Tibial nerve (tissue), 4 donors: ENCODE data around the gene OSBPL8.

ENCODE experiments used
- EP300 ChIP-seq, 2 donors: sonication (generic); formaldehyde crosslinking; IDR thresholded peaks; one replicate each; pipeline ENCODE4 v1.6.1; 2017; ENCODE audit warnings: antibody characterized with exemption in 2 of 2, mild to moderate bottlenecking in 1 of 2
- POLR2A ChIP-seq, 2 donors: fragments of 450-650 bp; IDR thresholded peaks; one replicate each; pipeline ENCODE4 v1.6.1; 2017; ENCODE audit warnings: antibody characterized with exemption in 2 of 2, mild to moderate bottlenecking in 2 of 2, moderate library complexity in 2 of 2
- TF ChIP-seq, protein P1 (sequence below), 5 experiments: fragments of 200-600 bp in 3 of 5; fragments of 450-650 bp in 2 of 5; sonication (generic) in 3 of 5; IDR thresholded peaks; one replicate each; pipeline ENCODE4 v1.5.1; 2016 to 2019; ENCODE audit warnings: antibody characterized with exemption in 5 of 5, mild to moderate bottlenecking in 3 of 5, moderate library complexity in 2 of 5

DNA sequence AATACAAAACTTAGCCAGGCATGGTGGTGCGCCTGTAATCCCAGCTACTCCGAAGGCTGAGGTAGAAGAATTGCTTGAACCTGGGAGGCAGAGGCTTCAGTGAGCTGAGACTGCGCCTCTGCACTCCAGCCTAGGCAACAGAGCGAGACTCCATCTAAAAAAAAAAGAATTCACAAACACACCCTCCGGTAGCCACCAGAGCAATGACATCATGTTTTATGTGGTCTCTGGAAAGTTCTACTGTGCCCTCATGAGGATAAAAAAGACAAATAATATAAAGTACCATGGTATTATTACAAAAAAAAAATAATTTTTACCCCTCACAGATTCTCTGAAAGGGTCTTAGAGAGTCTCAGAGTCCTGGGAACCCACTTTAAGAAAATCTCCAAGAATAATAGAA lies 81.5 kb downstream of the OSBPL8 start:
- TF ChIP-seq, protein P1, sequence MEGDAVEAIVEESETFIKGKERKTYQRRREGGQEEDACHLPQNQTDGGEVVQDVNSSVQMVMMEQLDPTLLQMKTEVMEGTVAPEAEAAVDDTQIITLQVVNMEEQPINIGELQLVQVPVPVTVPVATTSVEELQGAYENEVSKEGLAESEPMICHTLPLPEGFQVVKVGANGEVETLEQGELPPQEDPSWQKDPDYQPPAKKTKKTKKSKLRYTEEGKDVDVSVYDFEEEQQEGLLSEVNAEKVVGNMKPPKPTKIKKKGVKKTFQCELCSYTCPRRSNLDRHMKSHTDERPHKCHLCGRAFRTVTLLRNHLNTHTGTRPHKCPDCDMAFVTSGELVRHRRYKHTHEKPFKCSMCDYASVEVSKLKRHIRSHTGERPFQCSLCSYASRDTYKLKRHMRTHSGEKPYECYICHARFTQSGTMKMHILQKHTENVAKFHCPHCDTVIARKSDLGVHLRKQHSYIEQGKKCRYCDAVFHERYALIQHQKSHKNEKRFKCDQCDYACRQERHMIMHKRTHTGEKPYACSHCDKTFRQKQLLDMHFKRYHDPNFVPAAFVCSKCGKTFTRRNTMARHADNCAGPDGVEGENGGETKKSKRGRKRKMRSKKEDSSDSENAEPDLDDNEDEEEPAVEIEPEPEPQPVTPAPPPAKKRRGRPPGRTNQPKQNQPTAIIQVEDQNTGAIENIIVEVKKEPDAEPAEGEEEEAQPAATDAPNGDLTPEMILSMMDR (IDR thresholded peaks at IDR 0.05), result no peak
- no peak for TF ChIP-seq POLR2A (IDR thresholded peaks at IDR 0.05)
- TF ChIP-seq EP300 (IDR thresholded peaks at IDR 0.05), result no peak
